Measurements from ENCODE around the gene TNNT2. TPM values are rescaled to one million over a fixed set of nuclear protein-coding genes. Genes with fewer than 3 reads are reported as not detected.

Gene TNNT2
- total and polyA plus RNA-seq, 2 of the 8 experiments (the other 6 are each of a cell fraction or from before 2014, with no cell fraction given), result 3.1 to 21.0 TPM

DNA sequence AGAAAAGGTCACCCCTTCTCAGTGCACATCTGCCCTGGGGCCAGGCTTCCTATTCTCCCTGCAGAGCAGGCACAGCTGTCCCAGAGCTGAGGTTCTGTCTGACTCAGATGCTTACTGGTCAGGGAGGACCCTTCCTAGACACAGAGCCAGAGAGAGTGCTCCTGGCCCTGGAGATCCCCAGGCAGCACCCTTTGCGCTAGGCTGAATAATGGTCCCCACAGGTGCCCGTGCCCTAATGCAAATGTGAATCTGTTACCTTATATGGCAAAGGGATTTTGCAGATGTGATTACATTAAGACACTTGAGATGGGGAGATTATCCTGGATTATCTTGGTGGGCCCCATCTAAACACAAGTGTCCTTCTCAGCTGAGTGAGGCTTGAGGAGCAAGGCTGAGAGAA, 46.7 kb upstream of the TNNT2 start:
- no peak overlapping the region; the same call in 1 of the 2 replicates for H4K8ac ChIP-seq (ENCODE audit: extremely low read depth, insufficient read depth, low read length)
- no peak overlapping the region for H3K18ac ChIP-seq (ENCODE audit: extremely low read depth, low read length)
- H2BK120ac ChIP-seq (replicated peaks; ENCODE audit: low read depth, low read length), result no peak overlapping the region
- DNase-seq (ENCODE audit: low read depth in 1 of 2, low spot score in 2 of 2) (no peak), FAIRE-seq (no peak)
- TF ChIP-seq SRF (IDR thresholded peaks at IDR 0.05; ENCODE audit: low read depth, low read length) (0 out of 2 replicates have a peak, but pooled peaks have one; percentile 14), SIRT6 (IDR thresholded peaks at IDR 0.05; ENCODE audit: low read length) (no peak)
- H4K91ac ChIP-seq (replicated peaks; ENCODE audit: insufficient read length, low read length), result no peak overlapping the region
- 0 out of 7 replicates have a peak, but pooled peaks cover 0 to 2% (median 0%) of the 10 kb centered on the region in 4 experiments for H3K27me3 ChIP-seq (replicated peaks in 1 of 4; ENCODE audit: control insufficient read depth in 3 of 4, extremely low read depth in 1 of 4, insufficient read depth in 3 of 4, low read length in 3 of 4)
- H3K14ac ChIP-seq (ENCODE audit: insufficient read length), result no peak overlapping the region
- no peak overlapping the region for H2AK5ac ChIP-seq (ENCODE audit: low read depth, low read length)
- H3K36me3 ChIP-seq (ENCODE audit: control insufficient read depth in 2 of 4, insufficient read depth in 4 of 4, low read length in 3 of 4), result no peaks in the 10 kb centered on the region
- H2BK15ac ChIP-seq (ENCODE audit: low read length), result no peak overlapping the region
- H2BK20ac ChIP-seq (ENCODE audit: low read length), result no peak overlapping the region
- H2BK12ac ChIP-seq (ENCODE audit: low read depth, low read length), result no peak overlapping the region
- H3K4me1 ChIP-seq (replicated peaks in 1 of 4; ENCODE audit: control insufficient read depth in 3 of 4, insufficient read depth in 4 of 4, low read length in 3 of 4), result peaks cover 0 to 10% (median 0%) of the 10 kb centered on the region in 4 experiments; a peak in 1 of 7 replicates
- 88% methylated on average over 2 of the region's 2 CpGs; no CpG with 5 or more reads in 1 of the 2 experiments for WGBS, 2 experiments (ENCODE audit: extremely low coverage in 1 of 2, insufficient coverage in 1 of 2, insufficient read length in 1 of 2, insufficient replicate concordance in 2 of 2, low coverage in 1 of 2, low lambda C conversion rate in 2 of 2, missing lambda C conversion rate in 1 of 2)
- H3K79me1 ChIP-seq (ENCODE audit: low read depth, low read length), result no peaks in the 10 kb centered on the region
- no peak overlapping the region for H3K4me2 ChIP-seq (ENCODE audit: insufficient read depth in 1 of 2, low read depth in 2 of 2, low read length in 2 of 2)
- no peaks in the 10 kb centered on the region for H4K20me1 ChIP-seq (replicated peaks in 1 of 2; ENCODE audit: control insufficient read depth in 1 of 2, insufficient read depth in 2 of 2, low read length in 2 of 2)
- H3K9me3 ChIP-seq (ENCODE audit: insufficient read depth in 2 of 2, low read depth in 1 of 2, low read length in 1 of 2), result no peaks in the 10 kb centered on the region; a peak in 1 of 4 replicates
- H3K4me3 ChIP-seq (ENCODE audit: extremely low read depth in 1 of 4, insufficient read depth in 2 of 4, low read depth in 3 of 4, low read length in 4 of 4), result no peak overlapping the region
- H4K5ac ChIP-seq (ENCODE audit: insufficient read length, low read depth, low read length), result no peak overlapping the region
- no peaks in the 10 kb centered on the region; the same call in 1 of the 2 replicates for H3K23me2 ChIP-seq (ENCODE audit: low read depth, low read length)
- no peak overlapping the region for H2AFZ ChIP-seq (ENCODE audit: low read length)
- H3K4ac ChIP-seq (replicated peaks; ENCODE audit: insufficient read length, low read depth, low read length), result no peak overlapping the region
- 0 out of 2 replicates have a peak overlapping the region, but pooled peaks have one; percentile 5 for H2BK5ac ChIP-seq (ENCODE audit: low read depth, low read length)
- POLR2A ChIA-PET (ENCODE audit: partially characterized antibody), result no interaction called here
- no peak overlapping the region for H3K23ac ChIP-seq (ENCODE audit: insufficient read length)
- no peaks in the 10 kb centered on the region for H3K79me2 ChIP-seq (ENCODE audit: control insufficient read depth in 1 of 2, insufficient read depth in 2 of 2, low read length in 2 of 2)
- no peak overlapping the region for H3K56ac ChIP-seq (replicated peaks; ENCODE audit: insufficient read length, low read depth, low read length)
- no peak overlapping the region for H3K27ac ChIP-seq (ENCODE audit: low read depth, low read length)
- CTCF ChIA-PET (ENCODE audit: partially characterized antibody), result interaction anchor here (1.3 to 4.3 kb wide), 3 partner anchors 15 to 39 kb away, joined by 3 to 14 read pairs (median 6); no protein-coding TSS in a partner anchor
- no peak overlapping the region for H3K9ac ChIP-seq (replicated peaks in 1 of 4; ENCODE audit: extremely low read depth in 1 of 4, low read depth in 3 of 4, low read length in 3 of 4)

All from H1 (cell line).